ENCODE results near the gene SEMA3E. TPM values are rescaled to one million over a fixed set of nuclear protein-coding genes. Genes with fewer than 3 reads are reported as not detected.
A peak's percentile ranks its signal among the peaks of the same experiment; 100 is the strongest.

Gene SEMA3E
- total RNA-seq, 1 experiment from 2014 or later, result 2.5 TPM

- TF ChIP-seq SOX15 (CRISPR knock-in tag; IDR thresholded peaks at IDR 0.05), result no peak
- TF ChIP-seq ARID4B (CRISPR knock-in tag; IDR thresholded peaks at IDR 0.05; ENCODE audit: borderline replicate concordance), result no peak; the same call in 1 of the 2 replicates
- TF ChIP-seq ZNF232 (CRISPR knock-in tag; IDR thresholded peaks at IDR 0.05), result 0 out of 2 replicates have a peak, but pooled peaks have one; percentile 72
- no peak for TF ChIP-seq USF2 (CRISPR knock-in tag; IDR thresholded peaks at IDR 0.05)
- TF ChIP-seq KAT7 (CRISPR knock-in tag; IDR thresholded peaks at IDR 0.05; ENCODE audit: borderline replicate concordance), result 0 out of 2 replicates have a peak, but pooled peaks have one; percentile 41
- TF ChIP-seq MLX (CRISPR knock-in tag; IDR thresholded peaks at IDR 0.05), result no peak
- TF ChIP-seq CDX4 (CRISPR knock-in tag; IDR thresholded peaks at IDR 0.05; ENCODE audit: borderline replicate concordance), result no peak
- no peak for TF ChIP-seq ZNF416 (CRISPR knock-in tag; IDR thresholded peaks at IDR 0.05)
- TF ChIP-seq TCF7 (CRISPR knock-in tag; IDR thresholded peaks at IDR 0.05; ENCODE audit: low read depth), result no peak
- TF ChIP-seq EMX1 (CRISPR knock-in tag; IDR thresholded peaks at IDR 0.05), result 0 out of 2 replicates have a peak, but pooled peaks have one; percentile 39
- no peak for TF ChIP-seq ATF3 (CRISPR knock-in tag; conservative IDR thresholded peaks at IDR 0.05)
- no peak for TF ChIP-seq JAZF1 (CRISPR knock-in tag; IDR thresholded peaks at IDR 0.05)
- no peak for TF ChIP-seq SMAD4 (CRISPR knock-in tag; IDR thresholded peaks at IDR 0.05)
- no peak for TF ChIP-seq MAX (CRISPR knock-in tag; IDR thresholded peaks at IDR 0.05)
- TF ChIP-seq NR2C2 (CRISPR knock-in tag; IDR thresholded peaks at IDR 0.05), result no peak
- no peak for TF ChIP-seq SMAD3 (CRISPR knock-in tag; IDR thresholded peaks at IDR 0.05; ENCODE audit: borderline replicate concordance)
- TF ChIP-seq RELA (CRISPR knock-in tag; IDR thresholded peaks at IDR 0.05; ENCODE audit: borderline replicate concordance), result no peak
- peak; percentile 74 for TF ChIP-seq FOXK1 (CRISPR knock-in tag; IDR thresholded peaks at IDR 0.05)
- no peak for TF ChIP-seq GTF2I (CRISPR knock-in tag; conservative IDR thresholded peaks at IDR 0.05)
- TF ChIP-seq ZNF263 (CRISPR knock-in tag; IDR thresholded peaks at IDR 0.05; ENCODE audit: low read depth), result no peak
- no peak for TF ChIP-seq STAT6 (CRISPR knock-in tag; conservative IDR thresholded peaks at IDR 0.05; ENCODE audit: low read depth)
- TF ChIP-seq HMGXB4 (CRISPR knock-in tag; IDR thresholded peaks at IDR 0.05), result no peak
- no peak for TF ChIP-seq ZNF281 (CRISPR knock-in tag; IDR thresholded peaks at IDR 0.05)
- TF ChIP-seq MYBL2 (CRISPR knock-in tag; IDR thresholded peaks at IDR 0.05), result no peak
- TF ChIP-seq ZNF317 (CRISPR knock-in tag; IDR thresholded peaks at IDR 0.05; ENCODE audit: borderline replicate concordance, low read depth), result no peak
Measured at GRCh38 chr7:83684928-83685327, 36.0 kb upstream of the SEMA3E start (continued).
